Astrocyte of the cerebellum (primary cell): ENCODE data around the gene TAF4.

ENCODE experiments used
- DNase-seq: peaks from one replicate; pipeline ENCODE4 v3.0.0-alpha.2; 2011; ENCODE audit warnings: low read depth
- H3K4me3 ChIP-seq: 2 replicates; pipeline ENCODE4 v1.5.1; 2011; ENCODE audit warnings: mild to moderate bottlenecking, low read depth, low read length, moderate library complexity
- CTCF ChIP-seq: IDR thresholded peaks from 2 replicates; pipeline ENCODE4 v1.5.1; 2012; ENCODE audit warnings: low read length, low read depth, moderate library complexity, mild to moderate bottlenecking; ENCODE audit errors: missing control alignments
- in situ Hi-C: cut with HindIII; loops from 2 replicates; pipeline ENCODE4 v1.10.0; 2017; ENCODE audit warnings: low sequenced_read_pairs

The TAF4 gene

GRCh38 chr20:62048346-62048761 is 17.3 kb downstream of the TAF4 start:
- TF ChIP-seq CTCF = no peak
- no peak for DNase-seq
- in situ Hi-C loops = no loop called here
- H3K4me3 ChIP-seq = no peak overlapping the region

- no peak for TF ChIP-seq CTCF
- H3K4me3 ChIP-seq = no peak overlapping the region
- in situ Hi-C loops = no loop called here
- DNase-seq = no peak
Observed at GRCh38 chr20:62047666-62048345, 17.9 kb downstream of the TAF4 start.

- no peak for TF ChIP-seq CTCF
- H3K4me3 ChIP-seq = no peak overlapping the region
- in situ Hi-C loops = no loop called here
Observed at GRCh38 chr20:62046431-62046830, 19.2 kb downstream of the TAF4 start.

GRCh38 chr20:62045529-62046285 is 20.0 kb downstream of the TAF4 start:
- in situ Hi-C loops = no loop called here
- H3K4me3 ChIP-seq = no peak overlapping the region
- DNase-seq = no peak
- no peak for TF ChIP-seq CTCF

More at GRCh38 chr20:62046431-62046830, 19.2 kb downstream of the TAF4 start:
- DNase-seq = no peak

- in situ Hi-C loops = no loop called here
- DNase-seq = no peak
- H3K4me3 ChIP-seq = no peak overlapping the region
- no peak for TF ChIP-seq CTCF
Observed at GRCh38 chr20:62045118-62045517, 20.6 kb downstream of the TAF4 start.

GRCh38 chr20:62044631-62045030 is 21.1 kb downstream of the TAF4 start:
- DNase-seq = no peak
- no peak for TF ChIP-seq CTCF
- no peak overlapping the region for H3K4me3 ChIP-seq
- in situ Hi-C loops = no loop called here
